Activated naive CD4-positive, alpha-beta T cell treated with anti-CD3 and anti-CD28 coated beads, Interleukin-2, amount 50 U/mL, for 16 hours (primary cell): ENCODE results near the gene LAMTOR3.

Source experiments
- DNase-seq: peaks from one replicate; pipeline ENCODE4 v3.0.0-alpha.2; 2020

The LAMTOR3 gene

GRCh38 chr4:99894161-99894997 is at the start of gene LAMTOR3:
LAMTOR3 (minus strand) TSS chr4:99894427; CDS start chr4:99893963, 464 bp downstream.
- peak; percentile 88 for DNase-seq

GRCh38 chr4:99938243-99938753 is 44.1 kb upstream of the LAMTOR3 start:
- no peak for DNase-seq

GRCh38 chr4:99934891-99935290 is 40.7 kb upstream of the LAMTOR3 start:
- DNase-seq = no peak

GRCh38 chr4:99927566-99927965 is 33.3 kb upstream of the LAMTOR3 start:
- no peak for DNase-seq

- no peak for DNase-seq
Measured at GRCh38 chr4:99921174-99921573, 26.9 kb upstream of the LAMTOR3 start.

- no peak for DNase-seq
Measured at GRCh38 chr4:99918656-99919055, 24.4 kb upstream of the LAMTOR3 start.

- DNase-seq = no peak
Measured at GRCh38 chr4:99917575-99917974, 23.3 kb upstream of the LAMTOR3 start.

- DNase-seq = no peak
Measured at GRCh38 chr4:99915449-99915848, 21.2 kb upstream of the LAMTOR3 start.

GRCh38 chr4:99894998-99895397 is 771 bp upstream of the LAMTOR3 start:
- DNase-seq = no peak

GRCh38 chr4:99893839-99894160 is 427 bp downstream of the LAMTOR3 start:
- no peak for DNase-seq

- DNase-seq = no peak
Measured at GRCh38 chr4:99893029-99893428, 1.2 kb downstream of the LAMTOR3 start.

GRCh38 chr4:99891351-99891750 is 2.9 kb downstream of the LAMTOR3 start:
- no peak for DNase-seq

- DNase-seq = no peak
Measured at GRCh38 chr4:99887837-99888236, 6.4 kb downstream of the LAMTOR3 start.

- DNase-seq = no peak
Measured at GRCh38 chr4:99886146-99886545, 8.1 kb downstream of the LAMTOR3 start.

GRCh38 chr4:99885687-99886086 is 8.5 kb downstream of the LAMTOR3 start:
- DNase-seq = no peak

- peak; percentile 17 for DNase-seq
Measured at GRCh38 chr4:99885063-99885664, 9.1 kb downstream of the LAMTOR3 start.

GRCh38 chr4:99879458-99879857 is 14.8 kb downstream of the LAMTOR3 start:
- DNase-seq = no peak

GRCh38 chr4:99878604-99879003 is 15.6 kb downstream of the LAMTOR3 start:
- no peak for DNase-seq

GRCh38 chr4:99876946-99877345 is 17.3 kb downstream of the LAMTOR3 start:
- no peak for DNase-seq

- DNase-seq = no peak
Measured at GRCh38 chr4:99875071-99875470, 19.2 kb downstream of the LAMTOR3 start.

- no peak for DNase-seq
Measured at GRCh38 chr4:99872570-99872969, 21.7 kb downstream of the LAMTOR3 start.

GRCh38 chr4:99868126-99868596 is 26.1 kb downstream of the LAMTOR3 start:
- no peak for DNase-seq

- DNase-seq = no peak
Measured at GRCh38 chr4:99863804-99864203, 30.4 kb downstream of the LAMTOR3 start.
